ENCODE results near the gene KRTAP10-5.
"Not testable (repeated sequence)": the region's sequence is repeated elsewhere in the genome, so short reads cannot be mapped to it uniquely, and the experiment has no call there.

KRTAP10-5 gene

DNA sequence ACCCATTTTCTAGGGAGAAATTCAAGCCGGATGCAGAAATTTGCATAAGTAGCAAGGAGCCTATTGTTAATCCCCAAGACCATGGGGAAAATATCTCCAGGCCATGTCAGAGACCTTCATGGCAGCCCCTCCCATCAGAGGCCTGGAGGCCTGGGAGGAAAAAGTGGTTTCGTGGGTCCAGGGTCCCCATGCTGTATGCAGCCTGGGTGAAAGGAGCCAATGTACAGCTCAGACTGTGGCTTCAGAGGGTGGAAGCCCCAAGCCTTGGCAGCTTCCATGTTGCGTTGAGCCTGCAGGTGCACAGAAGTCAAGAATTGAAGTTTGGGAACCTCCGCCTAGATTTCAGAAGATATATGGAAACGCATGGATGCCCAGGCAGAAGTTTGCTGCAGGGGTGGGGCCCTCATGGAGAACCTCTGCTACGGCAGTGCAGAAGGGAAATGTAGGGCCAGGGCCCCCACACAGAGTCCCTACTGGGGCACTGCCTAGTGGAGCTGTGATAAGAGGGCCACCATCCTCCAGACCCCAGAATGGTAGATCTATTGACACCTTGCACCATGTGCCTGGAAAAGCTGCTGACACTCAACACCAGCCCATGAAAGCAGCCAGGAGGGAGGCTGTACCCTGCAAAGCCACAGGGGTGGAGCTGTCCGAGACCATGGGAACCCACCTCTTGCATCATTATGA, 29.9 kb upstream of the KRTAP10-5 start:
- DNase-seq, result not testable (repeated sequence)

GRCh38 chr21:44609193-44609592, 28.8 kb upstream of the KRTAP10-5 start:
- no peak for DNase-seq

GRCh38 chr21:44606495-44606894, 26.1 kb upstream of the KRTAP10-5 start:
- no peak for DNase-seq

DNA sequence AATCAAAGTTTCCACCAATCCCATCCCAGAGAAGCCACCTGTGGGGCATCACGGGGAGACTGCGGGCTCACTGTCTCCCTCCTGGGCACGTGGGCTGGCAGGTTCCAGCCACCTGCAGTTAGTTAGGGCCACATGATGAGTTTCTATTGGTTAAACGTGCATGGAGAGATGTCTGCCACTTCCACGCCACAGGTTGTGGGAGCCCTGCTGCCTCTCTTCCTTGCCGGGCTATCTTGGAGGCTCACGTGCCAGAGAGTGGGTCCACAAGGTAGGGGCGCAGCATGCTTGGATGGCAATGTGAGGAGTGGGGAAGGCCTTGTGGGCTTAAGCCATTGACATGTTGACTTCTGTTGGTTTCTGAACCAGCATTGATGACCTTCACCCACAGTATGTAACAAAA, 23.5 kb upstream of the KRTAP10-5 start:
- DNase-seq, result no peak

- DNase-seq, result no peak
Observed at GRCh38 chr21:44603109-44603875, 22.9 kb upstream of the KRTAP10-5 start.

- no peak for DNase-seq
Observed at GRCh38 chr21:44602463-44602850, 22.1 kb upstream of the KRTAP10-5 start.

GRCh38 chr21:44601596-44602462, 21.4 kb upstream of the KRTAP10-5 start:
- no peak for DNase-seq

- DNase-seq, result not testable (repeated sequence)
Observed at GRCh38 chr21:44601091-44601490, 20.7 kb upstream of the KRTAP10-5 start.

DNA sequence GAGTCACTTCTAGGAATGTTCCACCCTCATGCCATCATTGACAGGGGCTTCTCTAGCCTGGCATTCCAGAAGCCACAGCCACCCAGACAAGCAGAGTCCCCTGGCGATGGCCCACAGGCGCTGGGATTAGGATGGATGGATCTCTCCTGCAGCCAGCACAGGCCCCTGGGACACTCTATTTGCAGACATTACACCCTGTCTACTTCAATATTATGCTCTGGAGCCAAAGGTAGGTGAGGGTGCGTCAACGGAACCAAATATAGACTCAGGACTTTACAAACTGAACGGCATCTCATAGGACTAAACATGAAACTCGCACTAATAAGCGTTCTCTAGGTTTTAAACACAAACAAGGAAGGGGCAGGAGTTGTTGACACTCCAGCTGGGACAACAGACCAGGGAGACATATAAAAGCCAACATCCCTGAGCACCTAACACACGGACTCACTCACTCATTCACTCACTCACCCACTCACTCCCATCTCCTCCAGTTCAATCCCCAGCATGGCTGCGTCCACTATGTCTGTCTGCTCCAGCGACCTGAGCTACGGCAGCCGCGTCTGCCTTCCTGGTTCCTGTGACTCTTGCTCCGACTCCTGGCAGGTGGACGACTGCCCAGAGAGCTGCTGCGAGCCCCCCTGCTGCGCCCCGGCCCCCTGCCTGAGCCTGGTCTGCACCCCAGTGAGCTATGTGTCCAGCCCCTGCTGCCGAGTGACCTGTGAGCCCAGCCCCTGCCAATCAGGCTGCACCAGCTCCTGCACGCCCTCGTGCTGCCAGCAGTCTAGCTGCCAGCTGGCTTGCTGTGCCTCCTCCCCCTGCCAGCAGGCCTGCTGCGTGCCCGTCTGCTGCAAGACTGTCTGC, 19.9 kb upstream of the KRTAP10-5 start, which contains the start of gene KRTAP10-7:
Gene KRTAP10-7 (plus strand): TSS at position 480 of the 861 bp plus-strand sequence. CDS start 25 bp downstream, at position 505.
- DNase-seq, result not testable (repeated sequence)

- no peak for DNase-seq
Observed at GRCh38 chr21:44599264-44600029, 19.0 kb upstream of the KRTAP10-5 start.

GRCh38 chr21:44598061-44598460, 17.7 kb upstream of the KRTAP10-5 start:
- no peak for DNase-seq

GRCh38 chr21:44596068-44596725, 15.8 kb upstream of the KRTAP10-5 start:
- no peak for DNase-seq

DNA sequence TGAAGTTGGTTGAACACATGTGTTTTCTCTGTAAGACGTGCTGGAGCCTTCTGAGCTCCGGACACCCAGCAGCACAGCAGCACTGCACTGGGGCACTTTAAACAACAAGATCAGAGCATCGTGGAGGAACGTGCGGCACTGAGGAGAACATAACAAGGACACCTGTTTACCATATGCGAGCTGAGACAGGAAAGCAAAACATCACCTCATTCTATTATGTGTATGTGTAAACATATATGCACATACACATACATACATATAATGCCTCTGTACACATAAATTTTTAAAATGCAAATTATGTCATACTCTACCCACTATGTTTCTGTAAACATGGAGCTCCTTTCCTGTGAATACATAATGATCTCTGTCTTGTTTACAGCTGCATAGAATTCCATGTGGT, 15.1 kb upstream of the KRTAP10-5 start:
- no peak for DNase-seq

DNA sequence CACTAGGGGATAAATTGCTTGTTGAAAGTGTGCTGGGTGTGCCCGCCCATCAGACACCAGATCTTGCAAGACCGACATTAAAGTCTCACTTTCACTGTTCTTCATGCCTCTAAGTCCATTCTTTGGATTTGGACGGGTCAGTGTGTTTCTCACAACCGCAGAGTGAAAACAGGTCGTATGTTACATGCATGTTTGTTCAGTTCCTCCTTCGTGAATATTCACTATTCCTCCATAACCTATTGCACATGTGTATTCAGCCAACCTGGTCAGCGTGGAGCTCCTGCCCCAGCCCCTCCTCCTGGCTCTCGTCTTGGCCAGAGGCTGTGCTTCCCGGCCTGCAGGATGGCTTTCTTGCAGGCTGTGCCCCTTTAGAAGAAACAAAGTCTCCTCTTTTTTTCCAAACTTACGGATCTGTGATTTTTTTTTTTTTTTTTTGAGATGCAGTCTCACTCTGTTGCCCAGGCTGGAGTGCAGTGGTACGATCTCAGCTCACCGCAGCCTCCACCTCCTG, 14.1 kb upstream of the KRTAP10-5 start:
- no peak for DNase-seq

GRCh38 chr21:44593598-44594405, 13.4 kb upstream of the KRTAP10-5 start:
- DNase-seq, result no peak

DNA sequence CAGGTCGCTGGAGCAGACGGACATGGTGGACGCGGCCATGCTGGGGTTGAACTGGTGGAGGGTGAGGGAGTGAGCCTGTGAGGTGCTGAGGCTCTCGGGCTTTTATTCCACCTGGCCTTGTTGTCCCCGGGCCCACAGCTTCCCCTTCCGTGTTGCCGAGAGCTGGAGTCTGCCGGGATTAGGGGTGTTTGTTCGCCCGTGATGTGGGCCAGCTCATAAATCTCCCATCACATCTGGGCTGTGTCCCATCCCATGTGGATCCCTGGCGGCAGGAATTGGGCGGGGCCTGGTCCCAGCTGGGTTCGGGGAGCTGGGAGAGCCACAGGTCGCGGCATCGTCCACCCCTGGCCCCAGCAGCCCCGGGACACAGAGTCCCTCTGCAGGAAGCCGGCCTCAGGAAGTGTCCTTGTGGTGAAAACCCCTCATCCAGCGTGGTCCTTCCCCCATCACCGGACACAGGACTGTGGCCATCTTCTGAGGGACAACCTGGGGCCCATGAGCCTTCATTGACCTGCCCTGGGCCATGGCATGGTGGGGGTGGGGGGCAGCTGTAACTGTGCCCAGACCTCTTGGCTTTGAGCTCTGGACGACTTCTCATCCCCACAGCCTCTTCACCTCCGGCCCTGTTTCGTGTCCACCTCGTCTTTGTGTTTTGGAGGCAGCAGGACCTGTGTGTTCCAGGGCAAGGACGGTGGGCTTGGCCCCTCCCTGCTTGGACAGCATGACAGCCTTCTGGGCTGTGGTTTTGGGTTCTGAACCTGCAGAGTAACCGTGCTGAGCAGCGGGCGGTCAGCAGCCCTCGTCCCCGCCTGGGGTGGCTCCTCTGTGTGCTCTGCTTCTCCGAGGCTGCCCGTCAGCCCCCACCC, 12.3 kb upstream of the KRTAP10-5 start, which contains the start of gene KRTAP10-6:
Gene KRTAP10-6 (minus strand): TSS at position 60 of the 866 bp plus-strand sequence. CDS start 21 bp downstream, at position 39.
- DNase-seq, result no peak

DNA sequence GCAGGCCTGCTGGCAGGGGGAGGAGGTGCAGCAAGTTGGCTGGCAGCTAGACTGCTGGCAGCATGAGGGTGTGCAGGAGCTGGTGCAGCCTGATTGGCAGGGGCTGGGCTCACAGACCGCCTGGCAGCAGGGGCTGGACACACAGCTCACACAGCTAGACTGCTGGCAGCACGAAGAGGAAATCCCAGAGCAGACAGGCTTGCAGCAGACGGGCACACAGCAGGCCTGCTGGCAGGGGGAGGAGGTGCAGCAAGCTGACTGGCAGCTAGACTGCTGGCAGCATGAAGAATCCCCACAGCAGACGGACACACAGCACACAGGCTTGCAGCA, 11.4 kb upstream of the KRTAP10-5 start:
- DNase-seq, result not testable (repeated sequence)

- not testable (repeated sequence) for DNase-seq
Observed at GRCh38 chr21:44590897-44591800, 10.7 kb upstream of the KRTAP10-5 start.

All from stimulated activated CD4-positive, alpha-beta T cell treated with anti-CD3 and anti-CD28 coated beads, Interleukin-2, amount 100 ng/mL, for 48 hours (primary cell).